ENCODE results near the gene FBL. TPM values are rescaled to one million over a fixed set of nuclear protein-coding genes. Genes with fewer than 3 reads are reported as not detected.
A peak's percentile ranks its signal among the peaks of the same experiment; 100 is the strongest.

Gene FBL
- total RNA-seq, 1 donor from 2014 or later, result 547 TPM

DNA sequence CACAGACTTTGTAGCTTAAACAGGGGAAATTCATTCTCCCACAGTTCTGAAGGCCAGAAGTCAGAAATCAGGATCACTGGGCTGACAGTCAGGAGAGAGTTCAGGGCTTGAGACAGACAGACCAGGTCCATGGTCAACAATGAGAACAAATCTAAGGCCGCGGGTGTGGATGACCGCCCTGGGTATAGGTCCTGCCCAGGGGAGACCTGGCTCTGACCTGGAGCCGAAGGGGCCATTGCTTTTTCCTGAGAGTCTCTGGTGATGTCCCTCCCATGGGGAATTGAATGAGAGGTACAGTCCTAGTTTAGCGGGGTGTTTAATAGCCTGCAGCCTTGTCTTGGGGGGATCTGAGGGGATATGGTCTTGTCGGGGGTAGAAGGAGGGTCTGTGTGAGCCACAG, 25.2 kb upstream of the FBL start:
- Mint-ChIP-seq H3K27me3 (ENCODE audit: low read depth) (no peaks in the 10 kb centered on the region), H3K4me1 (ENCODE audit: low read depth) (no peaks in the 10 kb centered on the region), H3K4me3 (ENCODE audit: low read depth) (no peak overlapping the region), H3K27ac (no peak overlapping the region), H3K9me3 (no peaks in the 10 kb centered on the region), H3K36me3 (ENCODE audit: low read depth) (no peaks in the 10 kb centered on the region)
- no peak for DNase-seq (ENCODE audit: low spot score)
- intact Hi-C loops (cut with micrococcal nuclease), result no loop called here

- H3K36me3 Mint-ChIP-seq (ENCODE audit: low read depth), result no peaks in the 10 kb centered on the region
- H3K4me1 Mint-ChIP-seq (ENCODE audit: low read depth), result no peaks in the 10 kb centered on the region
- DNase-seq (ENCODE audit: low spot score), result no peak
- no peak overlapping the region for H3K27ac Mint-ChIP-seq
- H3K9me3 Mint-ChIP-seq, result no peaks in the 10 kb centered on the region
- H3K4me3 Mint-ChIP-seq (ENCODE audit: low read depth), result no peak overlapping the region
- intact Hi-C loops (cut with micrococcal nuclease), result no loop called here
- no peaks in the 10 kb centered on the region for H3K27me3 Mint-ChIP-seq (ENCODE audit: low read depth)
Observed at GRCh38 chr19:39870171-39870971, 24.2 kb upstream of the FBL start.

DNA sequence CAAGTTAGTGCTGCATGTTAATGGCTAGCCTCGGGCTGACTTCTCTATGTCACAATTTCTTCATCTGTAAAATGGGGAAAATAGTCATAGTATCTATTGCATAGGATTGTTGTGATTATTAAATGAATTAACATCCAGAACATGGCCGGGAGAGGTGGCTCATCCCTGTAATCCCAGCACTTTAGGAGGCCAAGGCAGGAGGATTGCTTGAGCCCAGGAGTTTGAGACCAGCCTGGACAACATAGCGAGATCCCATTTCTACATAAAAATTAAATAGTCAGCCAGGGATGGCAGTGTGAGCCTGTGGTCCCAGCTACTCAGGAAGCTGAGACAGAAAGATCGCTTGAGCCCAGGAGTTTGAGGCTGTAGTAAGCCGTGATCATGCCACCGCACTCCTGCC, 21.8 kb upstream of the FBL start:
- Mint-ChIP-seq H3K4me1 (ENCODE audit: low read depth) (no peaks in the 10 kb centered on the region), H3K27me3 (ENCODE audit: low read depth) (no peaks in the 10 kb centered on the region), H3K27ac (no peak overlapping the region), H3K4me3 (ENCODE audit: low read depth) (no peak overlapping the region), H3K36me3 (ENCODE audit: low read depth) (no peaks in the 10 kb centered on the region), H3K9me3 (no peaks in the 10 kb centered on the region)
- DNase-seq (ENCODE audit: low spot score), result no peak
- intact Hi-C loops (cut with micrococcal nuclease), result no loop called here

DNA sequence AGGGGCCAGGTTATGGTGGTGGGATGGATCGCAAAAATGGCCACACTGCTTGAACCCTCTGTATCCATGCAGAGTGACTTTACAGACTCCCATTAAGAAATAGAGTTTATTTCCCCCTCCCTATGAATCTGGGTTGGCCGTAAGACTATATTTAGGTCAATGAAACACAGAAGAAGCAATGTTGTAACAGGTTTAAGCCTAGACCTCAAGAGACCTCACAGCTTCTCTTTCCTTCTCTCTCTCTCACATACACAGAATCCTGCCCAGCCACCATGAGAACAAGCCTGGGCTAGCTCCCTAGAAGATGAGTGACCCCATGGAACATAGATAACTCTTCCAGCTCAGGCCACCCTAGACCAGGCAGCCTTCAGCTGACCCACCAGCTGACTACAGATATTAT, 21.0 kb upstream of the FBL start:
- no peaks in the 10 kb centered on the region for H3K9me3 Mint-ChIP-seq
- H3K4me1 Mint-ChIP-seq (ENCODE audit: low read depth), result no peaks in the 10 kb centered on the region
- no peak for DNase-seq (ENCODE audit: low spot score)
- H3K4me3 Mint-ChIP-seq (ENCODE audit: low read depth), result no peak overlapping the region
- no peaks in the 10 kb centered on the region for H3K36me3 Mint-ChIP-seq (ENCODE audit: low read depth)
- intact Hi-C loops (cut with micrococcal nuclease), result no loop called here
- H3K27me3 Mint-ChIP-seq (ENCODE audit: low read depth), result no peaks in the 10 kb centered on the region
- H3K27ac Mint-ChIP-seq, result no peak overlapping the region

DNA sequence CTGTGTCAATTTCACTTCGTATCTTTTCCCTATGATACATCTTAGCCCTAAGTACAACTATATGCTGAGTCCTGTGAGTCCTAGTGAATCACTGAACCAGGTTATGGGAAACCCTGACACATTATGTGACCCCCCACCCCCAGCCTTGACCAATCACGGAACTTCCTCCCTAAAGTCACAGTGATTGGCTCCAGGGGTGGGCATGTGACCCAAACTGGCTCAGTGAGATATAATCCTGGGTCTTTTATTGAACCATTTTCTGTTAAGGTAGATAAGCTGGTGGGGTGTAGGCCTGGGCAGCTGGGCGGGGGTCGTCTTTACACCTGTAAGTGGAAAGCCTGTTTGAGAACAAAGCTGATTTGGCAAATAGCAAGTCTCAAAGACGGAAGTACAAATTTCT, 19.8 kb upstream of the FBL start:
- Mint-ChIP-seq H3K27ac (no peak overlapping the region), H3K4me1 (ENCODE audit: low read depth) (no peaks in the 10 kb centered on the region), H3K36me3 (ENCODE audit: low read depth) (no peaks in the 10 kb centered on the region), H3K4me3 (ENCODE audit: low read depth) (no peak overlapping the region), H3K9me3 (no peaks in the 10 kb centered on the region), H3K27me3 (ENCODE audit: low read depth) (no peaks in the 10 kb centered on the region)
- DNase-seq (ENCODE audit: low spot score), result no peak
- intact Hi-C loops (cut with micrococcal nuclease), result no loop called here

DNA sequence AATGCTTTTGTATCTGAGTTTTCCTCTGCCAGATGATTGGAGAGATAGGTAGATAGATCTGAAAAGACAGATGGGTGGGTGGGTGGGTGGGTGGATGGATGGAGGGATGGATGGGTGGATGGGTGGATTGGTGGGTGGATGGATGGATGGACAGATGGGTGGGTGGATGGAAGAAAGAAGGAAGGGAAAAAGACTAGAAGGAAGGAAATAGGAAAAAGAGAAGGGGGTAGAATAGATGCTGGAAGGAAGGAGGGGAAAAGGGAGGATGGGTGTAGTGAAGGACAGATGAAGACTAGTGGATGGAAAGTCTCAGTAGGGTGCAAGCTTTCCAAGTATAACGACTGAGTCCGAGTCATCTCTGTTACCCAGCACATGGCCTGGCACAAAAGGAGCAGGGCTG, 19.0 kb upstream of the FBL start:
- no peak overlapping the region for H3K4me3 Mint-ChIP-seq (ENCODE audit: low read depth)
- H3K36me3 Mint-ChIP-seq (ENCODE audit: low read depth), result no peaks in the 10 kb centered on the region
- H3K4me1 Mint-ChIP-seq (ENCODE audit: low read depth), result no peaks in the 10 kb centered on the region
- H3K27me3 Mint-ChIP-seq (ENCODE audit: low read depth), result no peaks in the 10 kb centered on the region
- intact Hi-C loops (cut with micrococcal nuclease), result no loop called here
- H3K27ac Mint-ChIP-seq, result no peak overlapping the region
- no peak for DNase-seq (ENCODE audit: low spot score)
- no peaks in the 10 kb centered on the region for H3K9me3 Mint-ChIP-seq

DNA sequence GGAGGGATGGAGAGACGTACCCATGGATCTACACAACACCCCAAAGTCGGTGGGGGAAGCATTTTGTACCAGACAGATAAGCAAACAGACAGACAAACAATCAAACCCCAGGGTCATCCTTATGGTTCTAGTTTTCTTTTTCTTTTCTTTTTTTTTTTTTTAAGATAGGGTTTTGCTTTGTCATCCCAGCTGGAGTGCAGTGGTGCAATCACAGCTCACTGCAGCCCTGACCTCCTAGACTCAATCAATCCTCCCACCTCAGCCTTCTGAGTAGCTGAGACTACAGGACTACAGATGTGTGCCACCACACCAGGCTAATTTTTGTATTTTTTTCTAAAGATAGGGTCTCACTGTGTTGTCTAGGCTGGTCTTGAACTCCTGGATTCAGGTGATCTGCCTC, 17.9 kb upstream of the FBL start:
- DNase-seq (ENCODE audit: low spot score), result no peak
- Mint-ChIP-seq H3K27me3 (ENCODE audit: low read depth) (no peaks in the 10 kb centered on the region), H3K27ac (no peak overlapping the region), H3K36me3 (ENCODE audit: low read depth) (no peaks in the 10 kb centered on the region), H3K4me1 (ENCODE audit: low read depth) (no peaks in the 10 kb centered on the region), H3K4me3 (ENCODE audit: low read depth) (no peak overlapping the region), H3K9me3 (no peaks in the 10 kb centered on the region)
- intact Hi-C loops (cut with micrococcal nuclease), result no loop called here

GRCh38 chr19:39858541-39858940, 12.4 kb upstream of the FBL start:
- intact Hi-C loops (cut with micrococcal nuclease), result no loop called here
- Mint-ChIP-seq H3K9me3 (no peaks in the 10 kb centered on the region), H3K36me3 (ENCODE audit: low read depth) (no peaks in the 10 kb centered on the region), H3K4me3 (ENCODE audit: low read depth) (no peak overlapping the region), H3K4me1 (ENCODE audit: low read depth) (no peaks in the 10 kb centered on the region), H3K27me3 (ENCODE audit: low read depth) (peaks cover 4% of the 10 kb centered on the region), H3K27ac (no peak overlapping the region)
- DNase-seq (ENCODE audit: low spot score), result no peak

GRCh38 chr19:39852882-39853281, 6.7 kb upstream of the FBL start:
- no peak overlapping the region for H3K27ac Mint-ChIP-seq
- H3K9me3 Mint-ChIP-seq, result no peaks in the 10 kb centered on the region
- H3K36me3 Mint-ChIP-seq (ENCODE audit: low read depth), result no peaks in the 10 kb centered on the region
- peaks cover 7% of the 10 kb centered on the region for H3K27me3 Mint-ChIP-seq (ENCODE audit: low read depth)
- no peak overlapping the region for H3K4me3 Mint-ChIP-seq (ENCODE audit: low read depth)
- intact Hi-C loops (cut with micrococcal nuclease), result no loop called here
- no peak for DNase-seq (ENCODE audit: low spot score)
- no peaks in the 10 kb centered on the region for H3K4me1 Mint-ChIP-seq (ENCODE audit: low read depth)

DNA sequence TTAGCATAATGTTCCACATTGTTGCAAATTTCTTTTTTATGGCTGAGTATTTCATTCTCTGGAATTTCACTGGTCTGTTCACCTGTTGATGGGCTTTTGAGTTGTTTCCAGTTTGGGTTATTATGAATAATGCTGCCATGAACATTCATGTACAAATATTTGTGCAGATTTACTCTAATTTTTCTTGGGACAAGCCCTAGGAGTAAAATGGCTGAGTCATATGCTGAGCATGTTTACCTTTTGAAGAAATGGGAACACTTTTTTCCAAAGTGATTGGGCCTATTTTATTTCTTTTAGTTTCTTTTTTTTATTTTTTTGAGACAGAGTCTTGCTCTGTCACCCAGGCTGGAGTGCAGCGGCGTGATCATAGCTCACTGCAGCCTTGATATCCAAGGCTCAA, 4.7 kb upstream of the FBL start:
- Mint-ChIP-seq H3K9me3 (no peaks in the 10 kb centered on the region), H3K27ac (no peak overlapping the region), H3K27me3 (ENCODE audit: low read depth) (peaks cover 7% of the 10 kb centered on the region), H3K36me3 (ENCODE audit: low read depth) (no peaks in the 10 kb centered on the region), H3K4me1 (ENCODE audit: low read depth) (peaks cover 9% of the 10 kb centered on the region), H3K4me3 (ENCODE audit: low read depth) (no peak overlapping the region)
- no peak for DNase-seq (ENCODE audit: low spot score)
- intact Hi-C loops (cut with micrococcal nuclease), result no loop called here

DNA sequence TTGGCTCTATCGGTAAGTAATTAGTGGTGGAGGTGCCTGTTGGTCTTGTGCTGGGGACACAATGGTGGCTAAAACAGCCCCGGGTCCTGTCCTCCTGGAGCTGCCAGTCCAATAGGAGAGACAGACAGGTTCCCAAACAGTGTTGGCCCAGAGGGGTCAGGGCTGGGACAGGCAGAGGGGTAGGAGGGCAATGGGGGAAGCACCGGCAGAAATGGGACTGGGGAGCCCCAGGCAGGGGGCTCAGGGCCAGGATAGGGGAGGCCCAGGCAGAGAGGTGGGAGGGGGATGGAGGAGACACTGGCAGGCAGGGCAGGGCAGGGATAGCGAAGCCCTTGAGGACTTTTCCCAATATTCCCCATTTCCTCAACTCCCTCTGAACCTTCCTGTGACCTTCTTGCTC, 2.2 kb upstream of the FBL start:
- DNase-seq (ENCODE audit: low spot score), result no peak
- peaks cover 23% of the 10 kb centered on the region for H3K4me1 Mint-ChIP-seq (ENCODE audit: low read depth)

GRCh38 chr19:39847525-39847924, 1.3 kb upstream of the FBL start:
- Mint-ChIP-seq H3K27ac (no peak overlapping the region), H3K9me3 (no peaks in the 10 kb centered on the region), H3K4me3 (ENCODE audit: low read depth) (no peak overlapping the region), H3K4me1 (ENCODE audit: low read depth) (peaks cover 31% of the 10 kb centered on the region), H3K27me3 (ENCODE audit: low read depth) (peaks cover 2% of the 10 kb centered on the region), H3K36me3 (ENCODE audit: low read depth) (peaks cover 16% of the 10 kb centered on the region)
- DNase-seq (ENCODE audit: low spot score), result no peak
- intact Hi-C loops (cut with micrococcal nuclease), result loop anchor here (10.0 kb wide), 2 partner anchors 173 to 303 kb away; partner anchors contain the start of gene EID2

More for the DNA sequence above, 2.2 kb upstream of the FBL start:
- Mint-ChIP-seq H3K27ac (no peak overlapping the region), H3K36me3 (ENCODE audit: low read depth) (peaks cover 15% of the 10 kb centered on the region), H3K4me3 (ENCODE audit: low read depth) (no peak overlapping the region), H3K27me3 (ENCODE audit: low read depth) (peaks cover 2% of the 10 kb centered on the region), H3K9me3 (no peaks in the 10 kb centered on the region)
- intact Hi-C loops (cut with micrococcal nuclease), result loop anchor here (10.0 kb wide), 2 partner anchors 174 to 304 kb away; partner anchors contain the start of gene EID2

- intact Hi-C loops (cut with micrococcal nuclease), result loop anchor here (1.0 to 10.0 kb wide), 3 partner anchors 13 to 302 kb away; partner anchors contain the start of genes DYRK1B and EID2
- H3K4me1 Mint-ChIP-seq (ENCODE audit: low read depth), result peaks cover 35% of the 10 kb centered on the region
- peaks cover 20% of the 10 kb centered on the region for H3K36me3 Mint-ChIP-seq (ENCODE audit: low read depth)
Observed at GRCh38 chr19:39846678-39847486, 703 bp upstream of the FBL start.

More at GRCh38 chr19:39846678-39847486, 703 bp upstream of the FBL start:
- Mint-ChIP-seq H3K27me3 (ENCODE audit: low read depth) (peaks cover 2% of the 10 kb centered on the region), H3K27ac (peak overlapping the region; percentile 90), H3K9me3 (no peaks in the 10 kb centered on the region), H3K4me3 (ENCODE audit: low read depth) (peak overlapping the region; percentile 96)
- no peak for DNase-seq (ENCODE audit: low spot score)
